Measurements from ENCODE around the gene ZNF367.
"Not testable (repeated sequence)": the region's sequence is repeated elsewhere in the genome, so short reads cannot be mapped to it uniquely, and the experiment has no call there.

DNA sequence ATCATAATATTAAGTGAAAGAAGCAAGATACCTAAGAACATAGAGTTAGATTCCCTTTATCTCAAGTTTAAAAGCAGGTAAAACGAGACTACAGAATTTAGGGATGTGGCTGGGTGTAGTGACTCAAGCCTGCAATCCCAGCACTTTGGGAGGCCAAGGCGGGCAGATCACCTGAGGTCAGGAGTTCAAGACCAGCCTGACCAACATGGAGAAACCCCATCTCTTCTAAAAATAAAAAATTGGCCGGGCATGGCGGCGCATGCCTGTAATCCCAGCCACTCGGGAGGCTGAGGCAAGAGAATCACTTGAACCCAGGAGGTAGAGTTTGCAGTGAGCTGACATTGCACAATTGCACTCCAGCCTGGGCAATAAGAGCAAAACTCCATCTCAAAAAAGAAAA, 56.1 kb downstream of the ZNF367 start:
- TF ChIP-seq JUND (IDR thresholded peaks at IDR 0.05); MXI1 (IDR thresholded peaks at IDR 0.05; ENCODE audit: low read depth, low read length); EP300 (IDR thresholded peaks at IDR 0.05; ENCODE audit: borderline replicate concordance in 1 of 2, low read depth in 1 of 2, low read length in 1 of 2); YY1 (IDR thresholded peaks at IDR 0.05; ENCODE audit: low read depth); SMC3 (IDR thresholded peaks at IDR 0.05; ENCODE audit: low read depth, low read length): not testable (repeated sequence)
- TF ChIP-seq, protein P1, sequence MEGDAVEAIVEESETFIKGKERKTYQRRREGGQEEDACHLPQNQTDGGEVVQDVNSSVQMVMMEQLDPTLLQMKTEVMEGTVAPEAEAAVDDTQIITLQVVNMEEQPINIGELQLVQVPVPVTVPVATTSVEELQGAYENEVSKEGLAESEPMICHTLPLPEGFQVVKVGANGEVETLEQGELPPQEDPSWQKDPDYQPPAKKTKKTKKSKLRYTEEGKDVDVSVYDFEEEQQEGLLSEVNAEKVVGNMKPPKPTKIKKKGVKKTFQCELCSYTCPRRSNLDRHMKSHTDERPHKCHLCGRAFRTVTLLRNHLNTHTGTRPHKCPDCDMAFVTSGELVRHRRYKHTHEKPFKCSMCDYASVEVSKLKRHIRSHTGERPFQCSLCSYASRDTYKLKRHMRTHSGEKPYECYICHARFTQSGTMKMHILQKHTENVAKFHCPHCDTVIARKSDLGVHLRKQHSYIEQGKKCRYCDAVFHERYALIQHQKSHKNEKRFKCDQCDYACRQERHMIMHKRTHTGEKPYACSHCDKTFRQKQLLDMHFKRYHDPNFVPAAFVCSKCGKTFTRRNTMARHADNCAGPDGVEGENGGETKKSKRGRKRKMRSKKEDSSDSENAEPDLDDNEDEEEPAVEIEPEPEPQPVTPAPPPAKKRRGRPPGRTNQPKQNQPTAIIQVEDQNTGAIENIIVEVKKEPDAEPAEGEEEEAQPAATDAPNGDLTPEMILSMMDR (IDR thresholded peaks at IDR 0.05), result not testable (repeated sequence)
